ENCODE data around the gene SDHAF2. TPM values are rescaled to one million over a fixed set of nuclear protein-coding genes. Genes with fewer than 3 reads are reported as not detected.

Gene SDHAF2
- total RNA-seq, 4 donors from 2014 or later: 29.0 to 71.0 (median 48.3) TPM

DNA sequence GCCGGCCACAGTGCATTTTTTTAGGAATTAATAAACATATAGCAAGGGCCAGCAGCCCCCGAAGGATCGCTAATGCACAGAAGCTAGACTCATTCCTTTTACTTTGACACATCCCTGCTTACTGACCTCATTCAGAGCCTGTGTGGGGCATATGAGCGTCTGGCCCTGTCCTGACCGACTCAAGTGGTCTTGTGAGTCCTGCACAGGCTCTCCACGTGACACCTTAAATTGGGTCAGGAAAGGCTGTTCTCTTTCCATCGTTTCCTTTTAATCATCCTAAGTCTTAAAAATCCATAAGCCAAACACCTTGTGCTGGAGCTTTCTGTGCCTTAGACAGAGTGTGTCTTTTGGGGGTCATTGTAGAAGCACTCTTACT lies 18.6 kb downstream of the SDHAF2 start:
- intact Hi-C loops (cut with DNase I): loop anchor here (10.0 kb wide), 1 partner anchor 186 kb away; no protein-coding TSS in a partner anchor
- no peaks in the 10 kb centered on the region for H3K9me3 ChIP-seq
- no peak overlapping the region for H3K4me3 ChIP-seq
- no peaks in the 10 kb centered on the region for H3K27me3 ChIP-seq
- H3K4me1 ChIP-seq: peaks cover 37 to 46% (median 42%) of the 10 kb centered on the region in 4 donors
- peaks cover 7 to 73% (median 45%) of the 10 kb centered on the region in 4 donors for H3K36me3 ChIP-seq
- TF ChIP-seq POLR2AphosphoS5 (IDR thresholded peaks at IDR 0.05) (peak in 1 of 2 donors; percentile 12), POLR2A (IDR thresholded peaks at IDR 0.05; ENCODE audit: low read depth) (no peak)
- 53% methylated on average over 7 of the region's 7 CpGs for WGBS
- H3K27ac ChIP-seq (replicated peaks in 1 of 4): peak overlapping the region; percentile 69 to 77 (median 74)
- DNase-seq (ENCODE audit: extremely low spot score): no peak

DNA sequence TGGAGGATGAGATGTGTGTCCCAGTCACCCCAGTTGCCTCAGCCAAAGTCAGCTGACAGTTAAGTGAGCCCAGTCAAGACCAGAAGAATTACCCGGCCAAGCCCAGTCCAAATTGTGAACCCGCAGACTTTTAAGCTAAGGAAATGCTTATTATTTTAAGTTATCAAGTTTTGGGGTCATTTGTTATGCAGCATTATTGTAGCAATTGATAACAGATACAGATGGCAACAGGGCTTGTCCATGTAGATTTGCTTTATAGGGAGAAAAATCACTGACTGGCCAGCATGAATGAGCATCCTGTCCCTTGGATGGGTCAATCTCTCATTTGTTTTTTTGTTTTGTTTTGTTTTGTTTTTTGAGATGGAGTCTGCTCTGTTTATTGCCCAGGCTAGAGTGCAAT lies 22.9 kb downstream of the SDHAF2 start:
- H3K36me3 ChIP-seq: peaks cover 7 to 45% (median 22%) of the 10 kb centered on the region in 4 donors
- TF ChIP-seq POLR2AphosphoS5 (IDR thresholded peaks at IDR 0.05): no peak
- TF ChIP-seq, protein P1, sequence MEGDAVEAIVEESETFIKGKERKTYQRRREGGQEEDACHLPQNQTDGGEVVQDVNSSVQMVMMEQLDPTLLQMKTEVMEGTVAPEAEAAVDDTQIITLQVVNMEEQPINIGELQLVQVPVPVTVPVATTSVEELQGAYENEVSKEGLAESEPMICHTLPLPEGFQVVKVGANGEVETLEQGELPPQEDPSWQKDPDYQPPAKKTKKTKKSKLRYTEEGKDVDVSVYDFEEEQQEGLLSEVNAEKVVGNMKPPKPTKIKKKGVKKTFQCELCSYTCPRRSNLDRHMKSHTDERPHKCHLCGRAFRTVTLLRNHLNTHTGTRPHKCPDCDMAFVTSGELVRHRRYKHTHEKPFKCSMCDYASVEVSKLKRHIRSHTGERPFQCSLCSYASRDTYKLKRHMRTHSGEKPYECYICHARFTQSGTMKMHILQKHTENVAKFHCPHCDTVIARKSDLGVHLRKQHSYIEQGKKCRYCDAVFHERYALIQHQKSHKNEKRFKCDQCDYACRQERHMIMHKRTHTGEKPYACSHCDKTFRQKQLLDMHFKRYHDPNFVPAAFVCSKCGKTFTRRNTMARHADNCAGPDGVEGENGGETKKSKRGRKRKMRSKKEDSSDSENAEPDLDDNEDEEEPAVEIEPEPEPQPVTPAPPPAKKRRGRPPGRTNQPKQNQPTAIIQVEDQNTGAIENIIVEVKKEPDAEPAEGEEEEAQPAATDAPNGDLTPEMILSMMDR (IDR thresholded peaks at IDR 0.05): no peak
- TF ChIP-seq POLR2A (IDR thresholded peaks at IDR 0.05; ENCODE audit: low read depth): no peak
- TF ChIP-seq EP300 (IDR thresholded peaks at IDR 0.05): no peak
- H3K27me3 ChIP-seq: no peaks in the 10 kb centered on the region
- peaks cover 26 to 37% (median 32%) of the 10 kb centered on the region in 4 donors for H3K4me1 ChIP-seq
- H3K27ac ChIP-seq (replicated peaks in 1 of 4): no peak overlapping the region
- no peak for DNase-seq (ENCODE audit: extremely low spot score)
- no peaks in the 10 kb centered on the region for H3K9me3 ChIP-seq
- no peak overlapping the region for H3K4me3 ChIP-seq
- intact Hi-C loops (cut with DNase I): no loop called here
- 100% methylated on average over 2 of the region's 2 CpGs for WGBS

DNA sequence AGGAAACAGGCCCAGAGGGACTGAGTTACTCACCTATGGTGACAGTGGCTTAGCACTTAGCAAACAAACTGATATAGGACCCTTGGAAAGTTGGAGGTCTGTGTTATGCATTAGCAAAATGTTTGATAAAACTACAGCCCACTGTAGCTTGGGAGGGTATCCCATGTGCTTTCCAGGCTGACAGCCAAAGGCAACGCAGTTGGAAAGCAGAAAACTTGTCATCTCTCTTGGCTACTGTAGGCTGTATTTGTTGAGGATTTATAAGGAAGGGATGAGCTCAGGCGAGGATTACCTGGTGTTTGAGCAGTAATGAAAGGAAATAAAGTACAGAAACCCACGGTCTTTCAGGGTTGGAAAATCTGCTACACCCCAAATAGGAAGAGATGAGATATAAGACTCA lies 23.8 kb downstream of the SDHAF2 start:
- no peak for DNase-seq (ENCODE audit: extremely low spot score)
- H3K4me3 ChIP-seq: no peak overlapping the region
- peaks cover 18 to 28% (median 23%) of the 10 kb centered on the region in 4 donors for H3K4me1 ChIP-seq
- H3K27ac ChIP-seq (replicated peaks in 1 of 4): peak overlapping the region in 2 of 4 donors; percentile 51 to 56
- WGBS: 38% methylated on average over 3 of the region's 3 CpGs
- intact Hi-C loops (cut with DNase I): no loop called here
- no peaks in the 10 kb centered on the region for H3K9me3 ChIP-seq
- TF ChIP-seq POLR2AphosphoS5 (IDR thresholded peaks at IDR 0.05) (no peak), EP300 (IDR thresholded peaks at IDR 0.05) (no peak), POLR2A (IDR thresholded peaks at IDR 0.05; ENCODE audit: low read depth) (no peak)
- TF ChIP-seq, protein P1 (IDR thresholded peaks at IDR 0.05): no peak
- H3K27me3 ChIP-seq: no peaks in the 10 kb centered on the region
- H3K36me3 ChIP-seq: peaks cover 7 to 36% (median 20%) of the 10 kb centered on the region in 4 donors

DNA sequence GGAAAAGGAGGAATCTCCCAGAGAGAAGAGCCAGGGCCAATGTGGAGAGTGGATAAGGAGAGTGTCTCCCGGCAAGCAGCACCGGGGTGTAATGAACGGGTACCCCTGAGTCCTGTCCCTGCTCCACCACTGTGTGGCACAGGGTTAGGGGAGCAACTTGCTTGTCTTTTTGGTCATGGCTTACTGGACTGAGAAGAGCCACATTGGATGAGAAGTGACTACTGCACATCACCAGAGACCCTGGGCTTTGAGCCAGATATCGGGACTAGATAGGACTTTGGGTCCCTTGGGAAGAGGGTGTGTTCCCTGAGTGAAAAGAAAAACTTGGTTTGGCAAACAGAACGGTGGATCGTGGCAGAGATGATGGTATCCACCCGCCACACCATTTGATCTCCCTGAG lies 24.6 kb downstream of the SDHAF2 start:
- TF ChIP-seq, protein P1 (IDR thresholded peaks at IDR 0.05): no peak
- TF ChIP-seq POLR2AphosphoS5 (IDR thresholded peaks at IDR 0.05): no peak
- TF ChIP-seq POLR2A (IDR thresholded peaks at IDR 0.05; ENCODE audit: low read depth): no peak
- TF ChIP-seq EP300 (IDR thresholded peaks at IDR 0.05): no peak
- Histone ChIP-seq H3K27me3 (no peaks in the 10 kb centered on the region), H3K36me3 (peaks cover 7 to 28% (median 20%) of the 10 kb centered on the region in 4 donors), H3K9me3 (no peaks in the 10 kb centered on the region), H3K27ac (replicated peaks in 1 of 4) (peak overlapping the region in 3 of 4 donors; percentile 23 to 56 (median 51)), H3K4me1 (peaks cover 11 to 20% (median 16%) of the 10 kb centered on the region in 4 donors), H3K4me3 (no peak overlapping the region)
- 76% methylated on average over 7 of the region's 7 CpGs for WGBS
- no peak for DNase-seq (ENCODE audit: extremely low spot score)
- intact Hi-C loops (cut with DNase I): no loop called here

DNA sequence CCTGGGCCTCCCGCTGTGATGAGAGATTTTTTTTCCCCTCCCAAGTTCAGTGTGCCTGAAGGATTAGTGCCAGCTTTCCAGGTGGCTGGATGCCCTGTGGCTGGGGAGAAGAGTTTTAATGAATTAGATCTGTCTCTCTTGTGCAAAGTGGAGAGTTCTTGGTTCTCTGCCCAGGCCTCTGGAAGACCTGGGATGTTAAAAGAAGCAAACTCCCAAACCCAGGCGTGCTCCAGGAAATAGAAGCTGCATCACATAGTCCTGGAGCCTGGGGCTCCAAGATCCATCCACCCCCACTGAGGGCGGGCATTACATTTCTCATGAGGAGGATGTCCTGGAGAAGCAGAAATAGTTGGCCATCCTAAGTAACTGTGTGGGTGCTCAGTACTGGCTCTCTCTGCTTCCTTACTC lies 30.6 kb downstream of the SDHAF2 start:
- TF ChIP-seq EP300 (IDR thresholded peaks at IDR 0.05) (no peak), POLR2AphosphoS5 (IDR thresholded peaks at IDR 0.05) (peak in 1 of 2 donors; percentile 6), POLR2A (IDR thresholded peaks at IDR 0.05; ENCODE audit: low read depth) (no peak)
- no peak for DNase-seq (ENCODE audit: extremely low spot score)
- Histone ChIP-seq H3K4me1 (peaks cover 12 to 16% (median 15%) of the 10 kb centered on the region in 4 donors), H3K27ac (replicated peaks in 1 of 4) (peak overlapping the region in 1 of 4 donors; percentile 47), H3K36me3 (peaks cover 0 to 16% (median 10%) of the 10 kb centered on the region in 4 donors), H3K4me3 (no peak overlapping the region), H3K9me3 (no peaks in the 10 kb centered on the region), H3K27me3 (no peaks in the 10 kb centered on the region)
- WGBS: 20% methylated on average over 3 of the region's 3 CpGs
- intact Hi-C loops (cut with DNase I): no loop called here
